ENCODE data around the gene OLIG1. TPM values are rescaled to one million over a fixed set of nuclear protein-coding genes. Genes with fewer than 3 reads are reported as not detected.

Gene OLIG1
- total RNA-seq, 1 donor from 2014 or later, result not detected

DNA sequence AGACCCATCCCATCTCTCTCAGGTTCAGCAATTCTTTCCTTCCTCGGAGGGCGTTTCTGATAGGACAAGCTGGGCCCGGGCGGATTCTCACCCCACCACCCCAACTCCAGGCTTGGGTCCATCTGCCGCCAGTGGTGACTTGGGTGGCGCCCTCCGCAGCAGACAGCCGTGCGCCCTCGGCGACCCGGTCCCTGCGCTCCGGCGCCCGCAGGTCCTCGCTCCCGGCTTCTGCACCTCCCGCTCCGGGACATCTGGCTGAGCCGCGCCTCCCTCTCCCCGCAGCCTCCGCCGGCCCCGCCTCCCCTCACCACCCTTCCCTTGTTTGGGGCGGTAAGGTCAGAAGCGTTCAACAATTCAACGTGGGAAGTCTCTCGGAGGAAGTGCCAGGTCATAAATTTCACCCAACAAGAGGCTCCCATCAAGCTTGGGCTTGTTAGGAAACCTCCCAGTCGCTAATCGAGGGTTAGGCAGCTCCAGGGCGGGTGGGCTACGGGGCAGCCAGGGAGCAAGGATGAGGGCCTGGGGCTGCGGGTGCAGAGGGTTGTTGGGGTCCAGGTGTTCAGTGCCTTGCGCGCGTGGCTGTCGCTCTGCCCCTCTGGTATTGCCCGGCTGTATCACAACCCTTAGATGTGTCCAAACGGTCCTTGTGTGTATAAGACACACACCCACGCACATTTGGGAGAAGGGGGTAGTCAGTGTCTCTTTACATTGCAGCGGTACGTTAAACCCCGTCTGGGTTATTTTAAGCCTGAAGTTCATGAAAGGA, 39.8 kb downstream of the OLIG1 start:
- TF ChIP-seq, protein P1, sequence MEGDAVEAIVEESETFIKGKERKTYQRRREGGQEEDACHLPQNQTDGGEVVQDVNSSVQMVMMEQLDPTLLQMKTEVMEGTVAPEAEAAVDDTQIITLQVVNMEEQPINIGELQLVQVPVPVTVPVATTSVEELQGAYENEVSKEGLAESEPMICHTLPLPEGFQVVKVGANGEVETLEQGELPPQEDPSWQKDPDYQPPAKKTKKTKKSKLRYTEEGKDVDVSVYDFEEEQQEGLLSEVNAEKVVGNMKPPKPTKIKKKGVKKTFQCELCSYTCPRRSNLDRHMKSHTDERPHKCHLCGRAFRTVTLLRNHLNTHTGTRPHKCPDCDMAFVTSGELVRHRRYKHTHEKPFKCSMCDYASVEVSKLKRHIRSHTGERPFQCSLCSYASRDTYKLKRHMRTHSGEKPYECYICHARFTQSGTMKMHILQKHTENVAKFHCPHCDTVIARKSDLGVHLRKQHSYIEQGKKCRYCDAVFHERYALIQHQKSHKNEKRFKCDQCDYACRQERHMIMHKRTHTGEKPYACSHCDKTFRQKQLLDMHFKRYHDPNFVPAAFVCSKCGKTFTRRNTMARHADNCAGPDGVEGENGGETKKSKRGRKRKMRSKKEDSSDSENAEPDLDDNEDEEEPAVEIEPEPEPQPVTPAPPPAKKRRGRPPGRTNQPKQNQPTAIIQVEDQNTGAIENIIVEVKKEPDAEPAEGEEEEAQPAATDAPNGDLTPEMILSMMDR (IDR thresholded peaks at IDR 0.05), result no peak
- Histone ChIP-seq H3K27ac (no peak overlapping the region), H3K4me3 (no peak overlapping the region), H3K36me3 (no peaks in the 10 kb centered on the region), H3K9me3 (no peaks in the 10 kb centered on the region), H3K27me3 (peaks cover 9% of the 10 kb centered on the region), H3K4me1 (no peaks in the 10 kb centered on the region)
- intact Hi-C loops (cut with DNase I), result no loop called here
- DNase-seq (ENCODE audit: low spot score in 2 of 2), result no peak

DNA sequence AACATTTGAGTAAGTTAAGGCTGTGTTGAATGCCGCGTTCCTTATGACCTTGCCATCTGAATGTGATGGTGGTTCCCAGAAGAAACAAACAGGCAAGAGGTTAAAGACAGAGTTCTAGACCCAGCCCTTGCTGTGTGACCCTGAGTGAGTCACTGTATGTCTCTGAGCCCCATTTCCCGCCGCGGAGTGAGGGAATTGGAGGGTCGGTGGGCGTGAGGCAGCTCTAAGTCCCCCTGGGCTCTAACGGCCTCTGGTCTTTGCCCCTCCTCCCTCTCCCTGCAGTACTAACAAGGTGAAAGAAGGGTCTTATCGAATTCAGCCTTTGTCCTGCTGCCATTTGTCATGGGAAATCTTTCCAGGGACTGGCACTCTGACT, 40.4 kb downstream of the OLIG1 start:
- Histone ChIP-seq H3K4me3 (no peak overlapping the region), H3K27me3 (peaks cover 9% of the 10 kb centered on the region), H3K4me1 (no peaks in the 10 kb centered on the region), H3K27ac (no peak overlapping the region), H3K36me3 (no peaks in the 10 kb centered on the region), H3K9me3 (no peaks in the 10 kb centered on the region)
- intact Hi-C loops (cut with DNase I), result no loop called here
- TF ChIP-seq, protein P1 (IDR thresholded peaks at IDR 0.05), result no peak
- no peak for DNase-seq (ENCODE audit: low spot score in 2 of 2)

DNA sequence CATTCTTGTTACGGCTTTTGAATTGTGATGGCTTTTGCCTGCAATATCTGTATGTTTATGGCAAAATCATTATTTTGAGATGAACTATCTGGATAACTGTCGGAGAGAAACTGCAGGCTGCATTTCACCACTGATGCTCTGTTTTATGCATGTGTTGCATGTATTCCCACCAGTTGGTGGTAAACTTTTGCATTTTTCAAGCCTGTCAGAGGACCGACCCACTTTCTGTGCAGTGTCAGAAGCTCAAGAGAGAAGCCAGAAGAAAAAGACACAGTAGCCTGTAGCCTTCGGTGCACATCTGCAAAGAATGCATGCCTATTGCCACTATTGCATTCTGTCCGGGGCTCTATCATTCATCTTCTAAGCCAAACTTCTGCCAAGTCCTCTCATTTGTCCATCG, 41.6 kb downstream of the OLIG1 start:
- TF ChIP-seq, protein P1 (IDR thresholded peaks at IDR 0.05), result no peak
- Histone ChIP-seq H3K36me3 (no peaks in the 10 kb centered on the region), H3K27ac (no peak overlapping the region), H3K4me1 (no peaks in the 10 kb centered on the region), H3K9me3 (no peaks in the 10 kb centered on the region), H3K4me3 (no peak overlapping the region), H3K27me3 (peaks cover 9% of the 10 kb centered on the region)
- intact Hi-C loops (cut with DNase I), result no loop called here
- no peak for DNase-seq (ENCODE audit: low spot score in 2 of 2)

DNA sequence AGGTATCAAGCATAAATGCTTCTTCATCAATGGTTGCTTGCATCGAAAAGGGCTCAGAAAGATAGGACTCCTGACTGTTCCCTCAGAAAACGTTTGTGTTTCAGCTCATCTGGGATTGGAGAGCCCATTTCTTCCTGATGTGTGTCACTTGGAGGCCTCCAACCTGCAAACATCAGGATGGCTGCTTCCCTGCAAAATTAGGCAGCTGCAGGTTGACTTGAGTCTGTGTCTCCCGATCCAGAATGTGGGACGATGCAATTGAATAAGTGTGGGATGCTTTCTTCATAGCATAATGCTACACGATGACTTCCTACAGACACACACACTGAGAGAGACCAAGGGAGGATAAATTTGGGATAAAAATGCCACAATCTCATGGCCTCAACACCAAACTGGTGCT, 42.2 kb downstream of the OLIG1 start:
- Histone ChIP-seq H3K4me1 (no peaks in the 10 kb centered on the region), H3K36me3 (no peaks in the 10 kb centered on the region), H3K27me3 (peaks cover 9% of the 10 kb centered on the region), H3K4me3 (no peak overlapping the region), H3K27ac (no peak overlapping the region), H3K9me3 (no peaks in the 10 kb centered on the region)
- no peak for DNase-seq (ENCODE audit: low spot score in 2 of 2)
- TF ChIP-seq, protein P1 (IDR thresholded peaks at IDR 0.05), result no peak
- intact Hi-C loops (cut with DNase I), result no loop called here

DNA sequence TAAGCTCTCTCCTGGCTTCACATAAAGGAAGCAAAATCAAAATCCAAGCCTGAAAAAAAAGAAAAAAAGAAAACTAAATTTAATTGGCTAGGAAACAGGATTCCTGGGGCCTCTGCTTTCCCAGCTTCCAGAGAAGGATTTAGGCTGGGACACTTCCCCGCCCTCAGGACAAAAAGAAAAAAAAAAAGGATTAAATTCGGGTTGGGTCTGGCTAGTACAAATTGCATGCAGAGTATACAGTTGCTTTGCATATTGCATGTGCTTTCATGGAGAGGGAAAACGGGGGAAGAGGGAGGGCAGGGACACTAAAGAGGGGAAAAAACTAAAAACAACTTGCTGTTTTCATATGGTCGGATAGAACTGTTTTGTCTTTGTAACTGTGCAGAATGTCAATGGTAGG, 42.7 kb downstream of the OLIG1 start:
- Histone ChIP-seq H3K4me1 (no peaks in the 10 kb centered on the region), H3K27me3 (peaks cover 9% of the 10 kb centered on the region), H3K27ac (no peak overlapping the region), H3K36me3 (no peaks in the 10 kb centered on the region), H3K9me3 (no peaks in the 10 kb centered on the region), H3K4me3 (no peak overlapping the region)
- no peak for DNase-seq (ENCODE audit: low spot score in 2 of 2)
- TF ChIP-seq, protein P1 (IDR thresholded peaks at IDR 0.05), result no peak
- intact Hi-C loops (cut with DNase I), result no loop called here
